Measurements from ENCODE around the gene DDI2.

The DDI2 gene

DNA sequence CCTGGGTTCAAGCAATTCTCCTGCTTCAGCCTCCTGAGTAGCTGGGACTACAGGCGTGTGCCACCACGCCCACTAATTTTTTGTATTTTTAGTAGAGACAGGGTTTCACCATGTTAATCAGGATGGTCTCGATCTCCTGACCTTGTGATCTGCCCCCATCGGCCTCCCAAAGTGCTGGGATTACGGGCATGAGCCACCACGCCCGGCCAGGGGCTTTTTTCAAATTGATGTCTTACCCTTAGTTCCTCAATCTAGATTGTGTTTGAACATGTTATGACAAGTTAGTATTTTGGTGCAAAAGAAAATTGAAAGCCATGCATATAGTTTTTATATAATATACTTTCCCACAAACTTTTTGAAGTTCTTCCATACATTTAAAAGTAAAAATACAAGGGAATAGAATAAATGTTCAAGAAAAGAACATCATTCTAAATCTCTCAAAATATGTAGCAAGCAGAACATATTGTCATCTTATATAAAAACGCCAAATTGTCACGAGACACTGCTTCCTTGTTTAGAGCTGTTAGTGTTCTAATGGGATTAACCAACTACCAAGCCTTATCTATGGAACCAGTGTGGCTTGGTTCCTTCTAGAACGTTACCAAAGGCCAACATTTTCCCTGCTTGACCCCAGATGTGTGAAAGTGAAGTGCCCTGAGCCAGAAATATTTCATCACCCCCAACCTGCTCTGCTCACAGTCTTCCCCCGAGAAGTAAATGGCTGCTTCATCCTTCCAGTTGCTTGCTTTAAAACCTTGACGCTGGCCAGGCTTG, 57.3 kb downstream of the DDI2 start:
- Histone ChIP-seq H3K36me3 (ENCODE audit: control insufficient read depth in 2 of 2, insufficient read depth in 1 of 2, low read length in 2 of 2) (no peaks in the 10 kb centered on the region), H3K4me1 (ENCODE audit: control insufficient read depth, insufficient read depth, low read length) (no peaks in the 10 kb centered on the region), H3K27ac (ENCODE audit: extremely low read depth, low read depth, low read length) (no peak overlapping the region), H3K4me3 (ENCODE audit: low read depth, low read length) (no peak overlapping the region), H3K9me3 (ENCODE audit: control insufficient read depth, insufficient read depth, low read depth, low read length) (no peaks in the 10 kb centered on the region)
- POLR2A ChIA-PET = no interaction called here
- CTCF ChIA-PET = no interaction called here
- TF ChIP-seq ZFP3 (tag by site-specific recombination; IDR thresholded peaks at IDR 0.05; ENCODE audit: low read depth) = no peak
- no peak for TF ChIP-seq ZNF624 (tag by site-specific recombination; IDR thresholded peaks at IDR 0.05)
- TF ChIP-seq ZNF2 (tag by site-specific recombination; IDR thresholded peaks at IDR 0.05) = no peak
- no peak for TF ChIP-seq ZNF335 (tag by site-specific recombination; conservative IDR thresholded peaks at IDR 0.05)
- no peak for TF ChIP-seq ZNF645 (tag by site-specific recombination; IDR thresholded peaks at IDR 0.05)
- no peak for TF ChIP-seq SCRT1 (tag by site-specific recombination; IDR thresholded peaks at IDR 0.05; ENCODE audit: borderline replicate concordance)

DNA sequence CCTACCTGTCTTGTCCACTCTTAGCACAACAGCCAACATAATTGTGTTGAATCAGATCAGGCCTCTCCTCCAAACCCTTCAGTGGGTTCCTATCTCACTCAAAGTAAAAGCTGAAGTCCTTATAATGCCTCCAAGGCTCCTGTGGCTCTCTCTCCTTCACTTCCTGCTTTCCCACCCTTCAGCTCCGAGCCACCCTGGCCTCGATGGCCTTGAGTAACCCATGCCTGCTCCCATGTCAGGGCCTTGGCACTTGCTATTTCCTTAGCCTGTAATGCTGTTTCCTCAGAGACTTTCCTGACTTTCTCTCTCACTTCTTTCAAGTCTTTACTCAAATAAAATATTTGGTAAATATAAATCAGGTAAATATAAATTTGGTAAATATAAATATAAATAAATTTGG, 58.8 kb downstream of the DDI2 start:
- H3K4me3 ChIP-seq (ENCODE audit: low read depth, low read length) = no peak overlapping the region
- H3K36me3 ChIP-seq (ENCODE audit: control insufficient read depth in 2 of 2, insufficient read depth in 1 of 2, low read length in 2 of 2) = no peaks in the 10 kb centered on the region
- H3K9me3 ChIP-seq (ENCODE audit: control insufficient read depth, insufficient read depth, low read depth, low read length) = no peaks in the 10 kb centered on the region
- no peak overlapping the region for H3K27ac ChIP-seq (ENCODE audit: extremely low read depth, low read depth, low read length)
- no peaks in the 10 kb centered on the region for H3K4me1 ChIP-seq (ENCODE audit: control insufficient read depth, insufficient read depth, low read length)
- POLR2A ChIA-PET = no interaction called here
- CTCF ChIA-PET = interaction anchor here (0.7 kb wide), 1 partner anchor 10 kb away, joined by 4 read pairs; no protein-coding TSS in a partner anchor
- TF ChIP-seq ZNF112 (tag by site-specific recombination; IDR thresholded peaks at IDR 0.05) (no peak), MYNN (tag by site-specific recombination; IDR thresholded peaks at IDR 0.05; ENCODE audit: borderline replicate concordance) (no peak), SP2 (tag by site-specific recombination; IDR thresholded peaks at IDR 0.05) (no peak), ZNF175 (tag by site-specific recombination; IDR thresholded peaks at IDR 0.05) (no peak), ZNF585B (tag by site-specific recombination; IDR thresholded peaks at IDR 0.05) (no peak), ZNF837 (tag by site-specific recombination; IDR thresholded peaks at IDR 0.05) (no peak), ZNF426 (tag by site-specific recombination; IDR thresholded peaks at IDR 0.05) (no peak), ZNF777 (tag by site-specific recombination; IDR thresholded peaks at IDR 0.05; ENCODE audit: borderline replicate concordance) (no peak), ZNF221 (tag by site-specific recombination; IDR thresholded peaks at IDR 0.05; ENCODE audit: borderline replicate concordance) (no peak), WT1 (tag by site-specific recombination; IDR thresholded peaks at IDR 0.05) (no peak), ZBTB44 (tag by site-specific recombination; IDR thresholded peaks at IDR 0.05) (no peak), ZBTB11 (tag by site-specific recombination; conservative IDR thresholded peaks at IDR 0.05; ENCODE audit: low read depth) (no peak), ZNF621 (tag by site-specific recombination; IDR thresholded peaks at IDR 0.05) (no peak)
- TF ChIP-seq, protein P1, sequence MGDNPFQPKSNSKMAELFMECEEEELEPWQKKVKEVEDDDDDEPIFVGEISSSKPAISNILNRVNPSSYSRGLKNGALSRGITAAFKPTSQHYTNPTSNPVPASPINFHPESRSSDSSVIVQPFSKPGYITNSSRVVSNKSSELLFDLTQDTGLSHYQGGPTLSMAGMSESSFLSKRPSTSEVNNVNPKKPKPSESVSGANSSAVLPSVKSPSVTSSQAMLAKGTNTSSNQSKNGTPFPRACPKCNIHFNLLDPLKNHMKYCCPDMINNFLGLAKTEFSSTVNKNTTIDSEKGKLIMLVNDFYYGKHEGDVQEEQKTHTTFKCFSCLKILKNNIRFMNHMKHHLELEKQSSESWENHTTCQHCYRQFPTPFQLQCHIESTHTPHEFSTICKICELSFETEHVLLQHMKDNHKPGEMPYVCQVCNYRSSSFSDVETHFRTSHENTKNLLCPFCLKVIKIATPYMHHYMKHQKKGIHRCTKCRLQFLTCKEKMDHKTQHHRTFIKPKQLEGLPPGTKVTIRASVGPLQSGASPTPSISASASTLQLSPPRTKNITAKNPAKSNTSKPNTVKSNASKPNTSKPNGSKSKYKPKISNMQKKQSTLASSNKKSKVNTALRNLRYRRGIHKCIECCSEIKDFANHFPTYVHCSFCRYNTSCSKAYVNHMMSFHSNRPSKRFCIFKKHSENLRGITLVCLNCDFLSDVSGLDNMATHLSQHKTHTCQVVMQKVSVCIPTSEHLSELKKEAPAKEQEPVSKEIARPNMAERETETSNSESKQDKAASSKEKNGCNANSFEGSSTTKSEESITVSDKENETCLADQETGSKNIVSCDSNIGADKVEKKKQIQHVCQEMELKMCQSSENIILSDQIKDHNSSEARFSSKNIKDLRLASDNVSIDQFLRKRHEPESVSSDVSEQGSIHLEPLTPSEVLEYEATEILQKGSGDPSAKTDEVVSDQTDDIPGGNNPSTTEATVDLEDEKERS (tag by site-specific recombination; IDR thresholded peaks at IDR 0.05) = no peak
- TF ChIP-seq, protein P2, sequence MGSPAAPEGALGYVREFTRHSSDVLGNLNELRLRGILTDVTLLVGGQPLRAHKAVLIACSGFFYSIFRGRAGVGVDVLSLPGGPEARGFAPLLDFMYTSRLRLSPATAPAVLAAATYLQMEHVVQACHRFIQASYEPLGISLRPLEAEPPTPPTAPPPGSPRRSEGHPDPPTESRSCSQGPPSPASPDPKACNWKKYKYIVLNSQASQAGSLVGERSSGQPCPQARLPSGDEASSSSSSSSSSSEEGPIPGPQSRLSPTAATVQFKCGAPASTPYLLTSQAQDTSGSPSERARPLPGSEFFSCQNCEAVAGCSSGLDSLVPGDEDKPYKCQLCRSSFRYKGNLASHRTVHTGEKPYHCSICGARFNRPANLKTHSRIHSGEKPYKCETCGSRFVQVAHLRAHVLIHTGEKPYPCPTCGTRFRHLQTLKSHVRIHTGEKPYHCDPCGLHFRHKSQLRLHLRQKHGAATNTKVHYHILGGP (tag by site-specific recombination; IDR thresholded peaks at IDR 0.05) = no peak
- TF ChIP-seq, protein P3, sequence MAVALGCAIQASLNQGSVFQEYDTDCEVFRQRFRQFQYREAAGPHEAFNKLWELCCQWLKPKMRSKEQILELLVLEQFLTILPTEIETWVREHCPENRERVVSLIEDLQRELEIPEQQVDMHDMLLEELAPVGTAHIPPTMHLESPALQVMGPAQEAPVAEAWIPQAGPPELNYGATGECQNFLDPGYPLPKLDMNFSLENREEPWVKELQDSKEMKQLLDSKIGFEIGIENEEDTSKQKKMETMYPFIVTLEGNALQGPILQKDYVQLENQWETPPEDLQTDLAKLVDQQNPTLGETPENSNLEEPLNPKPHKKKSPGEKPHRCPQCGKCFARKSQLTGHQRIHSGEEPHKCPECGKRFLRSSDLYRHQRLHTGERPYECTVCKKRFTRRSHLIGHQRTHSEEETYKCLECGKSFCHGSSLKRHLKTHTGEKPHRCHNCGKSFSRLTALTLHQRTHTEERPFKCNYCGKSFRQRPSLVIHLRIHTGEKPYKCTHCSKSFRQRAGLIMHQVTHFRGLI (tag by site-specific recombination; IDR thresholded peaks at IDR 0.05) = no peak
